ENCODE results near the gene ABCB10.

Gene ABCB10

DNA sequence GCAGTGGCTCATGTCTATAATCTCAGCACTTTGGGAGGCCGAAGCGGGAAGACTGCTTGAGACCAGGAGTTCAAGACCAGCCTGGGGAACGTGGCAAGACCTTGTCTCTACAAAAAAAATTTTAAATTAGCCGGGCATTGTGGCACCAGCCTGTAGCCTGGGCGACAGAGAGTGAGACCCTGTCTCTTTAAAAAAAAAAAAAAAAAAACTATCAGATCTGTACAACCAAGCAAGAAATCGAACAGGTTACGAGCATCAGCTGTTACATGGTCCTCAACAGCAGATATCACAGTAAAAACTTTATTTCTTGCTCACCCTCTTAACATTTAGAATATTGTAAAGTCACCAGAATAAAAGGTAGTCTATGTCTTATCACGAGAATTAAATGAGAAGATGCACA, 51.9 kb downstream of the ABCB10 start:
- TF ChIP-seq CTCF (IDR thresholded peaks at IDR 0.05; ENCODE audit: low read depth, low read length) = no peak
- H3K4me3 ChIP-seq (ENCODE audit: low read depth, low read length) = peak overlapping the region; percentile 94

DNA sequence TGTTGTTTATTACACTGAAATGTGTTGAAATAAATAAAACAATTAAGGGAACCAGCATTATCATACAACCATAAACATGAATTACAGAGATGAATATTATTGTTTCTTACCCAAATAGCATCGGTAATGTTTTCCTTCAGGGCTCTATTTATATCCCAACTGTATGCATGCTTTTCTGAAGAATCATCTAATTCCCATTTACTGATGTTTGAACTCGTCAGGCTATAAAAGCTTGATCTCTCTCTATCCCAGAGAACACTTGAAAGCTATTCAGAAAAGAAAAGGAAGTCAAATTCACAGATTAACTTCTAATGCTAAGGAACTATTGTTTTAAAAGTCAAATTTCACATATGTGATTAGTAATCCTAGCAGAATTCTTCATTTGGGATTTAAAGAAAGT, 62.7 kb downstream of the ABCB10 start:
- no peaks in the 10 kb centered on the region for H3K27me3 ChIP-seq
- no peaks in the 10 kb centered on the region for H3K9me3 ChIP-seq
- no peak overlapping the region for H3K4me3 ChIP-seq (ENCODE audit: low read depth, low read length)
- no peaks in the 10 kb centered on the region for H3K4me1 ChIP-seq
- TF ChIP-seq CTCF (IDR thresholded peaks at IDR 0.05; ENCODE audit: low read depth, low read length) = no peak
- H3K36me3 ChIP-seq = peaks cover 80% of the 10 kb centered on the region
- DNase-seq = no peak

More for the DNA sequence above, 51.9 kb downstream of the ABCB10 start:
- Histone ChIP-seq H3K4me1 (no peaks in the 10 kb centered on the region), H3K36me3 (peaks cover 12% of the 10 kb centered on the region), H3K9me3 (no peaks in the 10 kb centered on the region), H3K27me3 (no peaks in the 10 kb centered on the region)
- no peak for DNase-seq

DNA sequence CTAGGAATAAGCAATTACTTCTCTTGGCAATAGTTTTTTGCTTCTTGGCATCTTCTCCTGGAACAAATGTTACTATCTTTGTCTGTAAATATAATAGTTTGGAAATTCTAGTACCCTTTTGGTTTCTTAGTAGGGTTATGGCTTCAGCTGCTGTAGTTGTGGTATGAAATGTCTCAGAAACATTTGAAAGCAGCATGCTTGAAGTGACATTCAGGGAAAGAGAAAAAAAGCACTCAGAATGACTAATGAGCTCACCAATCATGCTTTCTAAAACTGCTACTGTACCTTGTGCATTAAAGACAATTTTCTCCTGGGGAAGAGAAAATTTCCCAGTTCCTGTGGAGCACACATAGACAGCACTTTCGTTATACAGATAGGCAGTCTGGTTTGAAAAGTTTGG, 71.3 kb downstream of the ABCB10 start:
- no peak for TF ChIP-seq CTCF (IDR thresholded peaks at IDR 0.05; ENCODE audit: low read depth, low read length)
- DNase-seq = no peak
- Histone ChIP-seq H3K36me3 (peaks cover 63% of the 10 kb centered on the region), H3K27me3 (no peaks in the 10 kb centered on the region), H3K4me3 (ENCODE audit: low read depth, low read length) (no peak overlapping the region), H3K4me1 (no peaks in the 10 kb centered on the region), H3K9me3 (no peaks in the 10 kb centered on the region)

GRCh38 chr1:229485318-229485717, 73.2 kb downstream of the ABCB10 start:
- Histone ChIP-seq H3K36me3 (peaks cover 67% of the 10 kb centered on the region), H3K4me1 (no peaks in the 10 kb centered on the region)
- no peak for TF ChIP-seq CTCF (IDR thresholded peaks at IDR 0.05; ENCODE audit: low read depth, low read length)

DNA sequence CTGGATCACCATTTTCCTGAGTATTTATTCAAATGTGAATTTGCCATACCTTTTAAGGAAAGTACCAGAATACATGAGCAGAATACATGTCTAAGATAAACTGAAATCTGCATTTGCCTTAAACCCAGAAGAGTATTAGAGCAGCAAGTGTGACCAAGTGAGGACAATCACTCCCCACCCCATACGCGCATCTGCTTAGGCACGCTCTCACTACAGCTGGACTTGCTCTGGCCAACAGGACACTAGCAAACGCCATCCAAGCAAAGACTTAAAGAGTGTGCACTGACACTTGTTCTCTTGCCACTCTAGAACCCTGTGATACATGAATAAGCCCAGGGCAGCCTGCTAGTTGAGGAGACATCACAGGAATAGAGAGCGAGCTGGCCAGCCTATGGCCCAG, 76.0 kb downstream of the ABCB10 start:
- no peak for TF ChIP-seq CTCF (IDR thresholded peaks at IDR 0.05; ENCODE audit: low read depth, low read length)

More at GRCh38 chr1:229485318-229485717, 73.2 kb downstream of the ABCB10 start:
- Histone ChIP-seq H3K27me3 (no peaks in the 10 kb centered on the region), H3K4me3 (ENCODE audit: low read depth, low read length) (no peak overlapping the region), H3K9me3 (no peaks in the 10 kb centered on the region)
- no peak for DNase-seq

DNA sequence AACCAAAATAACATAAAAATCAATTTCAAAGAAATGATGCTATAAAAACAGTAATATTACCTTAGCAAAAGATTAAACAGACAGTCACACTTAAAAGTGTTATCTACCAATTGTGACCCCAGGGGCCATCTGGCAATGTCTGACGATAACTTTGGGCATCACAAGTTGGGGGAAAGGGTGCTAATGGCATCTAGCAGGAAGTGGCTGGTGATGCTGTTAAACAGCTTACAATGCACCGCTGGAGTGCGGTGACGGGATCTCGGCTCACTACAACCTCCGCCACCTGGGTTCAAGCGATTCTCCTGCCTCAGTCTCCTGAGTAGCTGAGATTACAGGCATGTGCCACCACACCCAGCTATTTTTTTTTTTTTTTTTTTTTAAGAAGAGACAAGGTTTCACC, 78.0 kb downstream of the ABCB10 start:
- Histone ChIP-seq H3K4me1 (no peaks in the 10 kb centered on the region), H3K36me3 (peaks cover 60% of the 10 kb centered on the region), H3K27me3 (no peaks in the 10 kb centered on the region), H3K4me3 (ENCODE audit: low read depth, low read length) (no peak overlapping the region), H3K9me3 (no peaks in the 10 kb centered on the region)
- no peak for TF ChIP-seq CTCF (IDR thresholded peaks at IDR 0.05; ENCODE audit: low read depth, low read length)
- DNase-seq = peak; percentile 27

More for the DNA sequence above, 76.0 kb downstream of the ABCB10 start:
- Histone ChIP-seq H3K4me1 (no peaks in the 10 kb centered on the region), H3K27me3 (no peaks in the 10 kb centered on the region), H3K36me3 (peaks cover 62% of the 10 kb centered on the region), H3K4me3 (ENCODE audit: low read depth, low read length) (no peak overlapping the region), H3K9me3 (no peaks in the 10 kb centered on the region)
- DNase-seq = no peak

Data from BE2C (cell line).